Endothelial cell of coronary artery (primary cell): ENCODE measurements around the gene MYF6. TPM values are rescaled to one million over a fixed set of nuclear protein-coding genes. Genes with fewer than 3 reads are reported as not detected.

Experiments
- total RNA-seq: library from RNA; depleted of rRNA; stranded (reverse); fragments of >200 nt; gene quantifications from 2 replicates; pipeline ENCODE4 v1.2.3, GENCODE V29; 2014

The MYF6 gene
- not detected in 2 replicates for total RNA-seq

DNA sequence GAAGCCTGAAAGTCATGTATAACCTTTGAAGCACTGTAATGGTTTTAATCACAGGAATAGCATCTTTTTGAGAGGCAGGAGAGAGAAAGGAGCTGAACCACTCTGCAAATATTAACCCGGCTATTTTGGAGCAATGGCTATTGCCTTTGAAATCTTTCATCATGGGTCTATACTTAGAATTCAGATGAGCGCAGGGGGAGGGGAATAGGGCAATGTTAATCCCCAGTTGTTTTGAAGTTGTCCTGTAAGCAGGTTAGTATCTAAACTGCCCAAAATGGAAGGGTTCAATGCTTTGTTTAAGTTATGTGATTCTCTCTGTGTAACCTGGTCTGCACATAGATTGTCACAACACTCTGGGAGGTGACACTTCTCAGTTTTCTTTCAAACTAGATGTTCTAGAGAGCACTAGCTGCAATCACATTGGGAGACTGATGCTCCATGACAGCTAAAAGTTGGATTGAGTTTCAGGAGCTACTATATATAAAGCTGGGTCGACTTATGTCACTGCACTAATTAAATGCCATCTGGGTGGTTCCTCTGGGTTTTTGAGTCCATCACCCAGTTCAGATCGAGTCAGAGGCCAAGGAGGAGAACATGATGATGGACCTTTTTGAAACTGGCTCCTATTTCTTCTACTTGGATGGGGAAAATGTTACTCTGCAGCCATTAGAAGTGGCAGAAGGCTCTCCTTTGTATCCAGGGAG, at the start of gene MYF6:
MYF6 (plus strand) TSS at position 509 of the 704 bp plus-strand sequence; CDS start at position 595, 86 bp downstream.

DNA sequence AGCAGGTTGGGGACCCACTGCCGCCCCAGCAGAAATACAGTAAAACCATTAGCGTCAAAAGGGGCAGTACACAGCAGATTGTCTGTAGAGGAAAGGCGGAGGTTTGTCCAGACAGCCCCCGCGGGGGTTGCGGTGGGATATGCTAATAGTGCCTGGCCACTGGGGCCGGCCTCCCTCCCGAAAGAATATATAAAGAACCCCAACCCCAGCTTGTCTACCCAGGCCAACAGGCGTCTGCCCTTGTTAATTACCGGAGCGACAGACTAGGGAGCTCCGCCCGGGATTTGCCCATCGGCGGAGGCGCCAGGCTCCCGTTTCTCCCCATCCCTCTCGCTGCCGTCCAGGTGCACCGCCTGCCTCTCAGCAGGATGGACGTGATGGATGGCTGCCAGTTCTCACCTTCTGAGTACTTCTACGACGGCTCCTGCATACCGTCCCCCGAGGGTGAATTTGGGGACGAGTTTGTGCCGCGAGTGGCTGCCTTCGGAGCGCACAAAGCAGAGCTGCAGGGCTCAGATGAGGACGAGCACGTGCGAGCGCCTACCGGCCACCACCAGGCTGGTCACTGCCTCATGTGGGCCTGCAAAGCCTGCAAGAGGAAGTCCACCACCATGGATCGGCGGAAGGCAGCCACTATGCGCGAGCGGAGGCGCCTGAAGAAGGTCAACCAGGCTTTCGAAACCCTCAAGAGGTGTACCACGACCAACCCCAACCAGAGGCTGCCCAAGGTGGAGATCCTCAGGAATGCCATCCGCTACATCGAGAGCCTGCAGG, 9.4 kb downstream of the MYF6 start, which contains the start of gene MYF5:
MYF5 (plus strand) TSS at position 217 of the 774 bp plus-strand sequence; CDS start at position 369, 152 bp downstream.

Other genes starting within 250 kb of the MYF6 start
- gene MYF5, start 9.3 kb downstream of the MYF6 start, total RNA-seq: not detected in 2 replicates
- 0.18 and 2.7 TPM in 2 replicates for gene LIN7A, start 230.3 kb downstream of the MYF6 start, total RNA-seq